RWPE1 (cell line): Measurements from ENCODE around the gene SH3RF1.

Experiments used
- CTCF ChIA-PET: fragments of 350-600 bp; sonication (Branson Sonifier 250); formaldehyde crosslinking; extraction: SDS; loops from one replicate; lab custom pipeline; 2021; lab: Yijun Ruan, JAX
- POLR2A ChIA-PET: fragments of 400-600 bp; formaldehyde crosslinking; extraction: SDS; loops from one replicate; lab custom pipeline; 2020; ENCODE audit warnings: antibody characterized with exemption; ENCODE audit not compliant: low non-redundant PET; lab: Yijun Ruan, JAX
- DNase-seq: peaks from one replicate; pipeline ENCODE4 v3.0.0; 2012; ENCODE audit warnings: low spot score
- H3K27ac ChIP-seq: fragments of 450-650 bp; 2 replicates; pipeline ENCODE4 v1.5.1; 2017
- TF ChIP-seq, protein P1 (sequence below): fragments of 450-650 bp; conservative IDR thresholded peaks from 2 replicates; pipeline ENCODE4 v1.5.1; 2017; ENCODE audit warnings: low read depth, mild to moderate bottlenecking

Gene SH3RF1

DNA sequence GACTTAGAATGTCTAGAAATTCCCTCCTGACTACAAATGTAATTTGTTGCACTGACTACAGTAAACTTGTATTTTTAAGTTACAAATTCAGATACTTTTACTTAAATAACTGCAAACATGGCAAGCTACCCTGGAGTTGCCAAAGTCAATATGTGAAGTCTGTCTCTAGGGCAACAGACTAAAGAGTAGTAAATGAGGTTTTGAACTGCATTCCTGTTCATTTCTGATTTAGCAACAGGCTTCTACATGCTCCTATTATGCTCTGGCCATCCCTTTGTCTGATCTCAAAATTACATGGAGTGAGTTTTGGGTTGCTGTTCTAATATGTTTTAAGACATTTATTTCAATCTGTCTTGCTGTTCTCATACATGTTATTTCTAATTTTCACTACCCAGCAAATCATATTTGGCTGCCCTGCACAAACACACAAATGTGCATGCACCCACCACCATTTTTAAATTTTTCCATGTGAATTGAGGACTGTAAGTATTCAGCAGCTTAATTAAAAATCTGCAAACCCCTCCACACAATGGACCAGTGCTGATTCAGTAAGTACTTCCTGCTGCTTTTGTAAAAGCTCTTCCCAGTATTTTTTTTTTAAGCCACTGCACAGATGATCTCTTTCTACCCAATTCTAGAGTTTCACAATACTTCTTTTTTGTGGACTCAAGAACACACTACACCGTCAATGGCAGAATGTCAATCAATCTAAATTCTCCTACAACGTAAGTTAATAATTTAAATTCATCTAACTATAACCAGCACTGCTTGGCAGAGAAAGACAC is 26.7 kb downstream of the SH3RF1 start:
- ChIA-PET CTCF (no interaction called here), POLR2A (no interaction called here)
- DNase-seq: no peak
- no peak overlapping the region for H3K27ac ChIP-seq
- TF ChIP-seq, protein P1, sequence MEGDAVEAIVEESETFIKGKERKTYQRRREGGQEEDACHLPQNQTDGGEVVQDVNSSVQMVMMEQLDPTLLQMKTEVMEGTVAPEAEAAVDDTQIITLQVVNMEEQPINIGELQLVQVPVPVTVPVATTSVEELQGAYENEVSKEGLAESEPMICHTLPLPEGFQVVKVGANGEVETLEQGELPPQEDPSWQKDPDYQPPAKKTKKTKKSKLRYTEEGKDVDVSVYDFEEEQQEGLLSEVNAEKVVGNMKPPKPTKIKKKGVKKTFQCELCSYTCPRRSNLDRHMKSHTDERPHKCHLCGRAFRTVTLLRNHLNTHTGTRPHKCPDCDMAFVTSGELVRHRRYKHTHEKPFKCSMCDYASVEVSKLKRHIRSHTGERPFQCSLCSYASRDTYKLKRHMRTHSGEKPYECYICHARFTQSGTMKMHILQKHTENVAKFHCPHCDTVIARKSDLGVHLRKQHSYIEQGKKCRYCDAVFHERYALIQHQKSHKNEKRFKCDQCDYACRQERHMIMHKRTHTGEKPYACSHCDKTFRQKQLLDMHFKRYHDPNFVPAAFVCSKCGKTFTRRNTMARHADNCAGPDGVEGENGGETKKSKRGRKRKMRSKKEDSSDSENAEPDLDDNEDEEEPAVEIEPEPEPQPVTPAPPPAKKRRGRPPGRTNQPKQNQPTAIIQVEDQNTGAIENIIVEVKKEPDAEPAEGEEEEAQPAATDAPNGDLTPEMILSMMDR: no peak

DNA sequence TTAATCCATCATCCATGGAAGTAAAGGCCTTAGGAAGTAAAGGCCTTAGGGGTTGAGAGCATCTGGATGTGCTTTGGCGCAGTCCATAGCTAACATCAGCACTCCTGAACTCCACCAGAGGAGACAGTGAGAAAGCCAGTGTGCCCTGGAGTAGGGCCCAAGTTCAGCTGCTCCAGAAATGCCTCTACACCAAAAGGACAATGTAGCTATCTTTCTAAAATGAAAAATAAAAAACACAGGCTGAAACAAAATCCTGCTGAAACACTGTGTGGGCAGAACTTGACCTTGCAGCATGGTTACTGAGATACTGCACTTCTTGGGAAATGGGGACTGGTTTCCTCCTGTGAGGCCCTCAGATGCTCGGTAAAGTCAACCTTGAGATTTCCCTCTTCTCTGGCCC is 29.3 kb downstream of the SH3RF1 start:
- no peak overlapping the region for H3K27ac ChIP-seq
- CTCF ChIA-PET: no interaction called here
- TF ChIP-seq, protein P1: no peak
- DNase-seq: no peak
- POLR2A ChIA-PET: no interaction called here

DNA sequence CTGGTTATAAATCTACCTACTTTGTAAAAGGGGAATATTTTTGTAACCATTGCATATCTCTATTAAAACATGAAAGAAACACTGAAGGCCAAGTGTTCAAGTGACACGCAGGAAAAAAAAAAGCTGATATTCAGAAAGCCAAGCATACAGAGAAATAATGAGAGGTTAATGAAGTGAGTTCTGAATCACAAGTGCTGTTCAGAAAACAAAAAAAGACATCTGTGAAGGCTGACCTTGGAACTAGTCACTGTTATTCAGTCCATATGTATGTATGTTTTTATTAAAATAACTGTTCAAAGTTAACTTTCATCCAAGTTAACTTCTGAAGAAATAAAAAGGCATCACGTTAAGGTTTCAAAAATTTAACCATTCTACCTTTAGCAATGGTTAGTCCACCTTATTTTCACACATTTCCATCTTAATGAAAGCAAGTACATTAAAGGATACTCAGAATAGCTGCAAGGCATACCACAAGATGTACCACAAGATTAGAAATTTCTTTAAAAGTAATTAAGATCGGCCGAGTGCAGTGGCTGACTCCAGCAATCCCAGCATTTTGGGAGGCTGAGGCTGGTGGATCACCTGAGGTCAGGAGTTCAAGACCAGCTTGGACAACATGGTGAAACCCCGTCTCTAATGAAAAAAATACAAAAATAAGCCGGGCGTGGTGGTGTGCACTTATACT is 31.4 kb downstream of the SH3RF1 start:
- ChIA-PET POLR2A (no interaction called here), CTCF (no interaction called here)
- TF ChIP-seq, protein P1: no peak
- no peak for DNase-seq
- H3K27ac ChIP-seq: peak overlapping the region; percentile 21; the same call in 1 of the 2 replicates

DNA sequence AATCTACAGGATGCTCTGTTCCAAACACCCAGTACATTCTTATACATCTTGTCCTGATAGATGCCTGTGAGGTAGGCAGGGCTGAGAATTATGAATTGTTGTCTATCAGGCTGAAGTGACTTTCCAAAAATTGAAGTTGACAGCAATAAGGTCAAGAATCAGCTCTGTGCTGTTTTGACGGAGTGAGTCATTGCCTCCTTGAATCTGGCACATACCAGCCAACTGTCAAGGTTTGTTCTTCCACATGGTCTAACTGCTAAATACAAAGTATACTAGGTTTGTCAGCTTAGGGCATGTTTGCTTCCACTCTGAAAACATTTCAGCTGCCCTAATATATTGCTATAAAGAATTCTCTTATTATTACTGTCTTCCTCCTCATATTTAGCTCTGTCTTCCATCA is 32.3 kb downstream of the SH3RF1 start:
- no peak overlapping the region for H3K27ac ChIP-seq
- no peak for DNase-seq
- CTCF ChIA-PET: interaction anchor here (0.6 kb wide), 1 partner anchor 27 kb away, joined by 6 read pairs; no protein-coding TSS in a partner anchor
- TF ChIP-seq, protein P1: no peak
- POLR2A ChIA-PET: no interaction called here

DNA sequence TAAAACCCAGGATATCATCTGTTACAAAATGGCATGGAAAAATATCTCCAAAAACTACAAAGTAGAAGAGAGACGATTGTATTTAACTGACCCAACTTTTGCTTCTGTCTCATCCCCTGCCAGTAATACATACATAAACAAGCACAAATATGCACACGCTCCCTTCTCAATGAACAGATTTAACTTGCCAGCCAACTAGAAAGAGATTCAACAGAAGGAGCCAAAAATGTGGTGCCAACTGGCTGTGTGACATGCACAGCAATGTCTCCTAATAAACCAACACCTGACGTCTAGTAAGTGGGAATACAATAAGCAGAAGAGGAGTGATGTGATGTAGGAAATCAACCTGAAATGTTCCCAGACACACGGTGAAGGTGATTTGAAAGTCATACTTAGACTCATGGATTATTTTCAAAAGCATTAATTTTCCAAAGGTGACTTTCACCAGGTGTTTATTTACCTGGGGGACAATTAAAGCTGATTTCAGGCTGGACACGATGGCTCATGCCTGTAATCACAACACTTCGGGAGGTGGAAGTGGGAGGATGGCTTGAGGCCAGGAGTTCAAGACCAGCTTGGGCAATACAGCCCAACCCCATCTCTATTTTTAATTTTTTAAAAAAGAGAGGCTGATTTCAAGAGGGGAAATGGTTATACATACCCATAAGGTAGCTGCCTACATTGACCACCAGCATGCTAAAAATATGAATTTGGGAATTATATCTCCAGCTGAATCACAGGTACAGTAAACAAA is 33.7 kb downstream of the SH3RF1 start:
- H3K27ac ChIP-seq: no peak overlapping the region
- CTCF ChIA-PET: no interaction called here
- TF ChIP-seq, protein P1: no peak
- DNase-seq: no peak
- POLR2A ChIA-PET: no interaction called here

DNA sequence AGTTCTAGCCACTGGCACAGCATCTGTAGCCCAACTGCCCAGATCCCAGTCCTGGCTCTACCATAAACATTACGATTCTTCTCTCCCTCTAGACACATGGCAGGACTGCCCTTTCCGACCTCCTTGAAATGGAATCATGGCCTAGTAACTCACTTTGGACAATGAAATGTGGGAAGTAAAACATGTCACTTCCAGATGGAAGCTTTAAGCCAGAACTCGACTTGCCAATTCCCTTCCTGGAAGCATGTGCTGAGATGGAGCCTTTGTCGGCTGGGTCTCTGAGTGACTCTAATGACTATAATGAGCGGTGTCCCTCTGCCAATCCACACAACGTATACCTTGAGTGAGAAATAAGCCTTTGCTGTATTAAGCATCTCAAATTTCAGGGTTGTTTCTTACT is 34.7 kb downstream of the SH3RF1 start:
- H3K27ac ChIP-seq: peak overlapping the region; percentile 37
- TF ChIP-seq, protein P1: no peak
- DNase-seq: no peak
- ChIA-PET POLR2A (no interaction called here), CTCF (no interaction called here)
